Bone marrow (tissue), 2 donors: ENCODE results near the gene PDZRN3.

ENCODE experiments used
- DNase-seq, 2 donors: peaks; one replicate each; lab custom pipeline; 2025; lab: John Stamatoyannopoulos, UW

Gene PDZRN3

GRCh38 chr3:73384091-73384906, 240.4 kb downstream of the PDZRN3 start:
- DNase-seq, result no peak

DNA sequence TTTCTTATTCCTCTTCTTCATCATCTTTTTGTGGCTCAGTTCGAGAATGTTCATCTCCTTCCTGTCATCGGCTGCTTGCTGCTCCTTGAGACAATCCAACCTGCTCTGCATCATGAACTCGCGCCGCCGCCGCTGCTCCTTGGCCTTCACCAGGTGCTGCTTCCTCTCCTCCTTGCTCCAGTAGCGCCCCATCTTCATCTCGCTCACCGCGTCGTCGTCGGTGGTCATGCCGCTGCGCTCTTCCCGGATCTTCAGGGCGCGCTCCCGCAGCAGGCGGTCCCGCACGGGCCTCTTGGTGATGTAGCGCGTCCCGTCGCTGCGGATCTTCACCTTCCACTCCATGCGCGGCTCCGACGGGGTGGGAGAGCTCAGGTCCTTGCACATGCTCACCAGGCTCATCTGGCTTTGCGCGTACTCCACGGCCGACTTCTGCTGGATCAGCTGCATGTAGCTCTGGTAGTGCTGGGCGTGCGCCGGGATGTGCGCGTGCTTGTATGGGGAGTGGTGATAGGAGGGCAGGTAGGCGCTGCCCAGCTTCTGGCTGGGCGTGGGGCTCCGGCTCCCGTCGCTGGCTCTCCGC, 241.2 kb downstream of the PDZRN3 start:
- DNase-seq, result no peak

DNA sequence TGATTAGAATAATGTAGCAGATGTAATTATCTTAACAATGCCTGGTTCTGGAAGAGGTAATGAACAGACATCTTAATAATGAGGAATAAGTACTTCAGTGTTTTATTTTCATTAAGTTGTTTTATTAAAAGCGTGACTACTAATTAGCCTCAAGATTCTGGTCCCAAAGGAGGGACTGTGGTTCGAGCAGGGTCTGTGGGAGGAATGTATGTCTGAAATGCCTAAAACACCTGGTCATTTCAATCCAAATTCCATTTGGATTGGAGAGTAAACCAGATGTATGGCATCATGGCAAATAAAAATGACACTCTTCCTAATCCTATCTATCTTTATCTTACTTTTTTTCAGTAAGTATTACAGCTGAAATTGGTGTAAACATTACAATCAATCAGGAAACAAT, 243.2 kb downstream of the PDZRN3 start:
- no peak for DNase-seq

DNA sequence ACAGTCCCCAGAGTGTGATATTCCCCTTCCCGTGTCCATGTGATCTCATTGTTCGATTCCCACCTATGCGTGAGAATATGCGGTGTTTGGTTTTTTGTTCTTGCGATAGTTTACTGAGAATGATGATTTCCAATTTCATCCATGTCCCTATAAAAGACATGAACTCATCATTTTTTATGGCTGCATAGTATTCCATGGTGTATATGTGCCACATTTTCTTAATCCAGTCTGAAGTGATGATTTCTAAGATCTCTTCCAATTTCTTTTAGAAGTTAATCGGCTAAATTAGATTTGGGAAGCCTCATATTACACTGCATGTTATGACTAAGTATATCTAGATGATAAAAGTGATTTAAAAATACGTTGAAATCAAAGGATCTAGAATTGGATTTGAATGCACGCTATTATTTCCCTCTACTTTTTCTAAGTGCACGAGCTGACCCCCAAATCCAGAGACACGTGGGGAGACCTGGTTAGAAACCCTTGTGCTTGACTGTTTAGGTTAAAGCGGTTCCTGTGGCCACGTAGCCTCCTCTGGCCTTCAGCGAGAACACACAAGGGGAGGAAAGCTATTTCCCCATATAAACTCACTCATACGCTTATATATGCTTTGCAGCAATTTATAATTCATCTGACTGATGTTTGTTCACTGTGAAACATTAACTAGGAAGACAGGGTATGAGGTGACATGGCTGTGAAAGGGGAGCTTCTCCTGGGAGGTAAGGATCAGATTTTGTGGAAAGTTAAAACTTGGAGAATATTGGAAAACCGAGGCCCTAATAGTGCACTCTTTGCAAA, 243.8 kb downstream of the PDZRN3 start:
- DNase-seq, result no peak

DNA sequence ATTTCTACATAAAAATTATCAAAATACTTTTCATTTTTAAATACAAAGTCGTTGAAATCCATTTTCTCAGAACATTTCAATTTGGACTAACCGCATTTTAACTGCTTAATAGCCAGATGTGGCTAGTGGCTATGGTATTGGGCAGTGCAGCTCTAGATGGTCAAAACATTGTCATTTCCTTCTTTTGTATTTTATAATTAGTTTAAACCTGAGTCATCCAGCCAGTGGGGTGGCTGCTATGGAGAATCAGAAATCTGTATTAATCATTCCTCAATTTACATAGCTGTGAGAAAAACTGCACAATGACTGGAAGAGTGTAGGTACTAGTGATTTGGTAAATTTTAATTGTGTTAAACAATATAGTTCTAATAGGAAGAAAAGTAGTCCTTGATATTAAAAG, 245.3 kb downstream of the PDZRN3 start:
- DNase-seq, result no peak

DNA sequence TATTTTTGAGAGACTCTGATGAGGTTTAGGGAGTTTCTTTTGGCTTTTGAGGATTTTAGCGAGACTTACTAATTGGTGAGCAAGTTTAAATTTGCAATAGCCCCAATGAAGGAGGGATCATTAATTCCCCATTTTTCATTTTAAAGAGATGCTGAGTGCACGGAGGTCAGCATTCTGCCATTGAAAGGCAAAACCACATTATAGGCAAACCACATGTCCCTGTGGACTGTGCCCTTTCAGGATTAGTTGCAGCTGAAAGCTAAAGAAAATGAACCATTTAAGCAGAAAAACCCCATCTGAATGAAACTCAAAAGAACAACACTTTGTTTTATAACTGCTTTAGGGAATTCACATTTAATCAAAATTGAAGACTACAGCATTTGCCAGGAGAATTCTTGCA, 246.5 kb downstream of the PDZRN3 start:
- no peak for DNase-seq

DNA sequence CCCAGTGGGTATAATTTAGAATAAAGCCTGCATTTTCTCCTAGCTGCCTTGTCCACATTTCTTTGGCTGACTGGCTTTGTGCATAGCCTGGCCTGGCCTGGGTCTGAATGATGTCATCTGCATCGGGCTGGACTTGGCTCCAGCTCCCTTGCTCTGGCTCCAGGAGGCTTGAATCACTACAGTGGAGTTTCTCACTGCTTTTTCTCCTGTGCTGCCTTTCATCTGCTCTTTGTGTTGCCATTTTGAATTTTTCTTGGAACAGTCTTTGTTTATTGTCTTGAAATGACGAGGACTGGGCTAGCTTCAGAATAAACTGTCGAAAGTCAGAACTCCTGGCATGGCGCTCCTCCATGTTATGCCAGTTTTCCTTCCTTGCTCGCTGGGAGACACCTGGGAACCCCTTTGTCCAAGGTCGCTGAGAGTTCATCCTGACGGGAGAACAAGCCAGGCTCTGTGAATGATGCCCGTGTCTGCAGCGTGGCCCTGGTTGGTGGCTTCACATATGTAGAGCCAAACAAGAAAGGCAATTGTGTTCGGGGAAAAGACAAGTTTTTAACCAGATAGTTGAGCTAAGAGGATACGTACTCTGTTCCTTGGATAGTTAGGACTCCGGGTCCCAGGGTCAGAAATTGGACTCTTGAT, 258.9 kb downstream of the PDZRN3 start:
- no peak for DNase-seq

DNA sequence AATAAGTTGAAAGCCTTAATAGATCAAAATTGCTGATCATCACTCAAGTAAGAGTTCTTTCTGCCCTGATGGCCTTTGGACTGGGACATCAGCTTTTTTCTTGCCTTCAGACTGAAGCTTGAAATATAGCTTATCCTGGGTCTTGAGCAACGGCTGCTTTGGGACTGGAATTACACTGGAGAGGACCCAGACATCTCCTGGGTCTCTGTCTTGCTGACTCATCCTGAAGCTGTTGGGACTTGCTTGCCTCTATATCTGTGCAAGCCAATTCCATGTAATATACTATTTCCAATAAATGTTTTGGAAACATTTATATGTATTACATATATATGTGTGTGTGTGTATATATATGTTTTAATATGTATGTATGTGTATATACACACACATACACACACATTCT, 260.2 kb downstream of the PDZRN3 start:
- no peak for DNase-seq

DNA sequence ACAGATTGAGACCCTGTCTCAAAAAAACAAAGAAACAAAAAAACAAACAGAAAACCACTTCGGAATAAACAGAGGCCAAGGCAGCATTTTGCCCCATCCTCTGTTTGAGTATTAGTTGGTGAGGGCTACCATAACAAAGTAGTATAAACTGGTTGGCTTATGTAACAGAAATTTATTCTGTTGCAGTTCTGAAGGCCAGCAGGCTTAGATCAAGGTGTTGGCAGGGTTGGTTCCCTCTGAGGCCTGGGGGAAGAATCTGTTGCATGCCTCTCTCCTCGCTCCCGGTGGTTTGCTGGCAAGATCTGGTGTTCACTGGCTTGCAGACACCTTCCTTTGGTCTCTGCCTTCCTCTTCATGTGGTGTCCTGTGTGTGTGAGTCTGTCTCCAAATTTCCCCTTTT, 261.6 kb downstream of the PDZRN3 start:
- no peak for DNase-seq

DNA sequence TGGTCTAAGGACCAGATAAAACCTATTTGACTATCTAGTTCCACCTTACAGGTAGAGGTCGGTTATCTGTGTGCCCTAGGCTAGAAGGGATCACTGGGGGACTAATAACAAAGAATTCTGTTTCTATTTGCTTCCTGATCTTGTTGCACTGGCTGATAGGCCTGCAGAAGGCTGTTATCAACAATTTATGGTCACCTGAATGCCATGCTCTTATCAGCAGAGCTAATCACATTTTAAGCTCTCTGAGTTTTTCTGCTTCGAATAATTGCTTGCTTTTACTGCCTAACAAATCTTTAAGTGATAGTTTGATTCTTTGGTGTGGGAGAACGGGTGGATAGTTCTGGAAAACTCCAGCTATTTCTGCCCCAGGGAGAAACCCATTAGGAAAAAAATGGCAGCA, 263.1 kb downstream of the PDZRN3 start:
- no peak for DNase-seq

DNA sequence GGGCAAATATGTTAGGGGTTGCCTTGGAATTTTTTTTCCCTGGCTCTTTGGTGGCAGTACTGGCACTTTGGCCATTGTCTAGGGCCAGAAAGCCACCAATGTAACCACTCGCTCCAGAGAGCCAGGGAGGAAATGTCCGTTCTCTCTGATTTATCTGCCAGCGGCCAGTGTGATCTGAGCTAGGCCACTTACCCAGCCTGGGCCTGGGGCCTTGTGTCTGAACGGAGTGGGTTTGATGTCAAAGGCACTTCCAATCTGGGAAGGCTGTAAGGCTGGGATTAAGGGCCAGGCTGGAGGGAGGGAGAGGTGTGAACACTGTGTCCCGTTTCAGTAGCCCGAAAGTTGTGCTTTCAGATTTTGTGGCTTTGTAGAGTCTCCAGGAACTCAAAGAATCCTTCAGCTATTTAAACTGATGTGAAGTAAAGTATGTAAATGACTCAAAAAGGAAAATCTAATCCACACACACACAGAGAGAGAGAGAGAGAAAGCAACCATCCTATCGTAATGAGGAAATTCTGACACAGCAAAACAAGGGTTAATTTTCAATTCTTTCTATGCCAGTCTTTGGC, 271.0 kb downstream of the PDZRN3 start:
- no peak for DNase-seq

DNA sequence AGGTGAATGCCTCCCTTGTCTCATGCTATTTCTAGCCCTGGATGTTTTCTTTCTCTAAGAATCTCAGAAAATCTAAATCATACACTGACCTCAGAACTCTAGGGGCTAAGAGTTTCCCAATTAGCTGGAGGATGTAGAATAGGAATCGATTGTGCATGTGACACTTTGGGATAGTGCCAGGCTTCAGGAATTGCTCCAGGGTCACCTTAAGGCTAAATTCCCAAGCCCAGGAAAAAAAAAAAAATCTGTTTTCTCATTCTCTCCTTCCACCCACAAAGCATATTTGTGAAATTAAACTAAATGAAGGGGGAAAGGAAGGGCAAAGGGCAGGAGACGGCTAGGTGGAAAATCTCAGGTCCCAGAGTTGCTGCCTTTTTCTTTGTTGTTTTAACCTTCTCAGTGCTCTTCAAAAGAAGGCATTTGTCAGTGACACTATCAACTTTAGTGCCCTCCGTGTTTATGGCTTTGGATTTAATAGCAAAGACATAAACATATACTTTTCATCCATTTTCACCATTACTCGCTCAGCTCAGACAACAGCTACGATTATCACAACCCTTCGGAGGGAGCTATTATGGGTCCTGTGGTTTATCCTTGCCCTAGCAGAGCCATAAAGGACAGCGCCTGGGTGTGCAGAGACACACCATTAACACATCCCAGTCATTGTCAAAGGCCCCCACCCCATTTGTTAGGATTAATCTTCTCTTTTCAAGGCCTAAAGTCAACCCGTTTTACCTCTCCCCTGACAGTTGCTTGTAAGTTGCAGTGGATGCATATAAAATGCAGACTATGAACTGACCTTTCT, 271.7 kb downstream of the PDZRN3 start:
- DNase-seq, result no peak

DNA sequence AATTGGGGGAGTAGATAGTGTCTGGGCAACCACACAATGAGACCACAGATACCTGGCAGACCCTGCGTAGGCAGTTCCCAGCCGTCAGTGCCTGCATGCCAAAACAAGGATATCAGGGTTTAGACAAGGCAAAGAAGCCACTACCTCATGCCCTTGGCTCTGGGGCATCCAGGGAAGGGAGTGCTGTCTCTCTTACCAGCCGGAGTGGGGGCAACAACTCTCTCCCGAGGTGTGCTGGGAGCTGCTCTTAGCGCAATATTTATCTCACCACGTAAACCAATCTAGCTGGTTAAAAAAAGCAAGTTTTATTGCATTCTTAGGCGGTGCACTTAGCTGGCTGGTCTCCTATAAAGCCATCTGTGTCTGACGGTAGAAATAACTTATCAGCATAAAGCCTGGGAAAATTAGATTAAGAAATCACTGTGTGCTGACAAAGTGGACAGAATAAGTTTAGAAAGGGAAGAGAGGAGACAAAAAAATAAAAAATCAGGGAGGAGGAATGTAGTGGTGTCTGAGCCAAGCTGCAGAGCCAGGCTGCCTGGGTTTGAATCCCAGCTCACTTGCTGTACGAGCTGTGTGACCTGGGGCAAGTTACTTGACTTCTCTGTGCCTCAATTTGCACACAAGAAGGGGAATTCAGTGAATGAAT, 273.2 kb downstream of the PDZRN3 start:
- no peak for DNase-seq

DNA sequence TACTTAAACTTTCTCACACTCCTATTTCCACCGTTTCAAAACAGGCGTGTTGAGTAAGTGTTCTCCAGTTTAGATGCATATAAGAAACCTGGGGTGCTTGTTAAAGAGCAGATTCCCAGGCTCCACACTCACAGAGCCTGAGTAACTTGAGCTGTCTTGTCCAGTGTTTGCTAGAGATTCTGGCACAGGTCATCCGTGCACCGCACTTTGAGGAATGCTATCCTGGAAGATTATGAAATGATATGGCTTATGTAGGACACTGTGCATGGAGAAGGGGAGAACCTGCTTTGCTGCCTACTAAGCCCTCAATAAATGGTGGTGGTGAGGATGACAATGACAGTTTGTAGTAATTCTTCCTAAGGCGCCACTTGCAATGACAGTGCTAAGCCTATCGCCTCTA, 273.7 kb downstream of the PDZRN3 start:
- no peak for DNase-seq

- no peak for DNase-seq
Observed at GRCh38 chr3:73349657-73350056, 275.1 kb downstream of the PDZRN3 start.

DNA sequence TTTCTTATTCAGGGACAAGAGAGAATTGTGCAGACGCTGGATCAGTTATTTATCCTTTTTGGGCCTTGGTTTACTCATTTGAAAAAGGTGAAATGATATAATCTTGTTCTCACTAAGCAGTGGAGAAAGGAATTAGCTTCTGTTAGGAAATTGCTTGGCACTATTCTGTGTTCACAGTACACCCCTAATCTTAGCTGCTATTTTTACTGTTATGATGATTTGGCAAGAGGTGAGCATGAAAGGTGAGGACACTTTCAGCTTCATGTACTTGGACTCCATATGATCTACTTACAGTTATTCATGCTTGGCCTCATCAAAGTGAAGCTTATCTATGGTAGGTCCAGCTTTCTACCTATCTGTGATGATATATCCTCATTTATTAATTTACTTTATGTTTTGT, 282.7 kb downstream of the PDZRN3 start:
- DNase-seq, result no peak

DNA sequence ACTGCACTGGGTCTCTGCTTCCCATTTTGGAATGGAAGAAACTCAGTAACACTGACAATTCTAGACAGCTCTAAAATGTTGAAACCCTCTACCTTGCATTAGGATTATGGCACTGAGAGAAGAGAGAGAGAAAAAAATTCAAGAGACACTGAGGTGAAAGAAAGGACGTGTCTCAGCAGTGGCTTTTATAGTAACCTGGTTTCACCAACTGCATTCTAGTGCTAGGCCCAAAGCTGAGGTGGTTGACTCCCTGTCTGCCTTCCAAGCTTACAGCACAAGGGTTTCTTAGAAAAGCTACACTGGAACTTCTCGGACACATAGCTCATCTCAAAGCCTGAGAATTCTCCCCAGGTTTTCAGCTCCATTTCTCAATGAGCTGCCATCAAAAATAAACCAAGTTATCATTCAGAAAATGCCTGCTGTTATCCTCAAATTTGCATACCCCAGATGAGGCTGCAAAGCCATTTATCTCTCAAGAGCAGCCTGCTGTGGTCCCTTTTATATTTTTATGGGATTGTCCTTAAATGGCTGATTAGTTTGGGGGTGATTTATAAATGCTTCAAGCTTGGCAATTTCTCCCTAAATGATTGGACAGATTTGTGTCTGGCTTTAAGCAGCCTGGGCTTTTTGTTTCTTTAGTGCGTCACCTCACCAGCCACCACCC, 283.3 kb downstream of the PDZRN3 start:
- no peak for DNase-seq

- no peak for DNase-seq
Observed at GRCh38 chr3:73332558-73332957, 292.2 kb downstream of the PDZRN3 start.
